ENCODE measurements around the gene KLRD1. TPM values are rescaled to one million over a fixed set of nuclear protein-coding genes. Genes with fewer than 3 reads are reported as not detected.

KLRD1 gene
- total RNA-seq, 2 donors from 2014 or later = 0.59 to 2.2 TPM

- no peak for DNase-seq
- H3K27ac ChIP-seq (ENCODE audit: low read depth, low read length) = no peak overlapping the region
- 86 to 100% methylated on average over 3 to 6 of the region's 6 CpGs for WGBS, 2 experiments (ENCODE audit: insufficient coverage in 1 of 2, insufficient read length in 1 of 2)
- H3K9me3 Mint-ChIP-seq = no peaks in the 10 kb centered on the region
- no peak overlapping the region for H3K4me3 ChIP-seq (ENCODE audit: low read length)
- no peak overlapping the region for H3K27ac Mint-ChIP-seq
- H3K4me1 Mint-ChIP-seq = no peaks in the 10 kb centered on the region
- H3K9ac ChIP-seq (ENCODE audit: extremely low read depth, low read length, poor library complexity, severe bottlenecking) = no peak overlapping the region
- no peaks in the 10 kb centered on the region for H3K36me3 ChIP-seq (ENCODE audit: control insufficient read depth, insufficient read depth, low read length)
- no peaks in the 10 kb centered on the region for H3K9me3 ChIP-seq (ENCODE audit: control insufficient read depth, low read length)
- no peak overlapping the region for H3K4me3 Mint-ChIP-seq
- no peaks in the 10 kb centered on the region for H3K27me3 ChIP-seq (ENCODE audit: control insufficient read depth, insufficient read depth, low read length, poor library complexity, severe bottlenecking)
- TF ChIP-seq CTCF (conservative IDR thresholded peaks at IDR 0.05) = no peak
- no peaks in the 10 kb centered on the region for H3K36me3 Mint-ChIP-seq (ENCODE audit: low read depth)
- H3K27me3 Mint-ChIP-seq (ENCODE audit: insufficient read depth) = no peaks in the 10 kb centered on the region
- no peaks in the 10 kb centered on the region for H3K4me1 ChIP-seq (ENCODE audit: control insufficient read depth, insufficient read depth, low read length)
Observed at GRCh38 chr12:10289005-10289754, 18.5 kb upstream of the KLRD1 start.

GRCh38 chr12:10291030-10291429 is 16.6 kb upstream of the KLRD1 start:
- no peak overlapping the region for H3K27ac Mint-ChIP-seq
- no peaks in the 10 kb centered on the region for H3K9me3 ChIP-seq (ENCODE audit: control insufficient read depth, low read length)
- H3K36me3 Mint-ChIP-seq (ENCODE audit: low read depth) = no peaks in the 10 kb centered on the region
- TF ChIP-seq CTCF (conservative IDR thresholded peaks at IDR 0.05) = no peak
- H3K36me3 ChIP-seq (ENCODE audit: control insufficient read depth, insufficient read depth, low read length) = no peaks in the 10 kb centered on the region
- no peak overlapping the region for H3K9ac ChIP-seq (ENCODE audit: extremely low read depth, low read length, poor library complexity, severe bottlenecking)
- H3K4me1 ChIP-seq (ENCODE audit: control insufficient read depth, insufficient read depth, low read length) = no peaks in the 10 kb centered on the region
- H3K27me3 ChIP-seq (ENCODE audit: control insufficient read depth, insufficient read depth, low read length, poor library complexity, severe bottlenecking) = no peaks in the 10 kb centered on the region
- no peak overlapping the region for H3K4me3 Mint-ChIP-seq
- no peaks in the 10 kb centered on the region for H3K4me1 Mint-ChIP-seq
- H3K9me3 Mint-ChIP-seq = no peaks in the 10 kb centered on the region
- H3K4me3 ChIP-seq (ENCODE audit: low read length) = no peak overlapping the region
- no peak overlapping the region for H3K27ac ChIP-seq (ENCODE audit: low read depth, low read length)
- no peak for DNase-seq
- no peaks in the 10 kb centered on the region for H3K27me3 Mint-ChIP-seq (ENCODE audit: insufficient read depth)

GRCh38 chr12:10293151-10293550 is 14.5 kb upstream of the KLRD1 start:
- no peaks in the 10 kb centered on the region for H3K4me1 Mint-ChIP-seq
- H3K4me1 ChIP-seq (ENCODE audit: control insufficient read depth, insufficient read depth, low read length) = no peaks in the 10 kb centered on the region
- H3K9me3 Mint-ChIP-seq = no peaks in the 10 kb centered on the region
- no peak overlapping the region for H3K9ac ChIP-seq (ENCODE audit: extremely low read depth, low read length, poor library complexity, severe bottlenecking)
- no peaks in the 10 kb centered on the region for H3K36me3 Mint-ChIP-seq (ENCODE audit: low read depth)
- no peaks in the 10 kb centered on the region for H3K9me3 ChIP-seq (ENCODE audit: control insufficient read depth, low read length)
- no peak overlapping the region for H3K27ac ChIP-seq (ENCODE audit: low read depth, low read length)
- H3K4me3 ChIP-seq (ENCODE audit: low read length) = no peak overlapping the region
- H3K27ac Mint-ChIP-seq = no peak overlapping the region
- H3K36me3 ChIP-seq (ENCODE audit: control insufficient read depth, insufficient read depth, low read length) = no peaks in the 10 kb centered on the region
- 88% methylated on average over 2 of the region's 4 CpGs; no CpG with 5 or more reads in 1 of the 2 experiments for WGBS, 2 experiments (ENCODE audit: insufficient coverage in 1 of 2, insufficient read length in 1 of 2)
- TF ChIP-seq CTCF (conservative IDR thresholded peaks at IDR 0.05) = no peak
- DNase-seq = no peak
- no peaks in the 10 kb centered on the region for H3K27me3 Mint-ChIP-seq (ENCODE audit: insufficient read depth)
- H3K27me3 ChIP-seq (ENCODE audit: control insufficient read depth, insufficient read depth, low read length, poor library complexity, severe bottlenecking) = no peaks in the 10 kb centered on the region
- H3K4me3 Mint-ChIP-seq = no peak overlapping the region
